ENCODE results near the gene SYNDIG1. TPM values are rescaled to one million over a fixed set of nuclear protein-coding genes. Genes with fewer than 3 reads are reported as not detected.

Gene SYNDIG1
- total and polyA plus RNA-seq, 2 donors (not counting 1 experiment from before 2014, with no cell fraction given) = not detected

DNA sequence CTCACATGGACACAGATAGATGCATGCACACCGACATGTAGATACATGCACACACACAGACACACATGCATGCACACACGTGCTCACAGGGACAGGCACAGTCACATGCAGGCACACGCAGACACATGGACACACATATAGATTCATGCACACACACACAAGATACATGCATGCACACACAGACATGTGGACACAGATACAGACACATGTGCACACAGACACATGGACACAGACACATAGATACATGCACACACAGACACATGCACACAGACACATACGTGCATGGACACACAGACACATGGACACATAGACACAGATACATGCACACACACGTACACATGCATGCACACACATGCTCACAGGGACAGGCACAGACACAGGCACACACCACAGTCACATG lies 19.8 kb downstream of the SYNDIG1 start:
- H3K27me3 ChIP-seq (replicated peaks in 1 of 4; ENCODE audit: control extremely low read depth in 1 of 4, control insufficient read depth in 3 of 4, insufficient read depth in 4 of 4, low read length in 3 of 4) = no peaks in the 10 kb centered on the region
- intact Hi-C loops (cut with micrococcal nuclease) = no loop called here
- H3K4me1 ChIP-seq (ENCODE audit: control insufficient read depth in 2 of 2, insufficient read depth in 2 of 2, low read length in 2 of 2) = no peaks in the 10 kb centered on the region
- Mint-ChIP-seq H3K27ac (no peak overlapping the region), H3K9me3 (ENCODE audit: insufficient read depth) (no peaks in the 10 kb centered on the region), H3K4me3 (no peak overlapping the region), H3K27me3 (no peaks in the 10 kb centered on the region), H3K4me1 (no peaks in the 10 kb centered on the region)
- H3K36me3 ChIP-seq (replicated peaks in 1 of 2; ENCODE audit: control extremely low read depth in 1 of 2, control insufficient read depth in 1 of 2, extremely low read depth in 1 of 2, insufficient read depth in 2 of 2, low read length in 1 of 2) = no peaks in the 10 kb centered on the region
- WGBS (ENCODE audit: insufficient coverage) = 87% methylated on average over 5 of the region's 5 CpGs
- ATAC-seq (ENCODE audit: low read depth) (no peak), DNase-seq (no peak)
- TF ChIP-seq EZH2 (IDR thresholded peaks at IDR 0.05; ENCODE audit: borderline replicate concordance, insufficient read depth, low read depth, low read length, poor library complexity, severe bottlenecking) = no peak
- TF ChIP-seq, protein P1, sequence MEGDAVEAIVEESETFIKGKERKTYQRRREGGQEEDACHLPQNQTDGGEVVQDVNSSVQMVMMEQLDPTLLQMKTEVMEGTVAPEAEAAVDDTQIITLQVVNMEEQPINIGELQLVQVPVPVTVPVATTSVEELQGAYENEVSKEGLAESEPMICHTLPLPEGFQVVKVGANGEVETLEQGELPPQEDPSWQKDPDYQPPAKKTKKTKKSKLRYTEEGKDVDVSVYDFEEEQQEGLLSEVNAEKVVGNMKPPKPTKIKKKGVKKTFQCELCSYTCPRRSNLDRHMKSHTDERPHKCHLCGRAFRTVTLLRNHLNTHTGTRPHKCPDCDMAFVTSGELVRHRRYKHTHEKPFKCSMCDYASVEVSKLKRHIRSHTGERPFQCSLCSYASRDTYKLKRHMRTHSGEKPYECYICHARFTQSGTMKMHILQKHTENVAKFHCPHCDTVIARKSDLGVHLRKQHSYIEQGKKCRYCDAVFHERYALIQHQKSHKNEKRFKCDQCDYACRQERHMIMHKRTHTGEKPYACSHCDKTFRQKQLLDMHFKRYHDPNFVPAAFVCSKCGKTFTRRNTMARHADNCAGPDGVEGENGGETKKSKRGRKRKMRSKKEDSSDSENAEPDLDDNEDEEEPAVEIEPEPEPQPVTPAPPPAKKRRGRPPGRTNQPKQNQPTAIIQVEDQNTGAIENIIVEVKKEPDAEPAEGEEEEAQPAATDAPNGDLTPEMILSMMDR (IDR thresholded peaks at IDR 0.05) = no peak
- peaks cover 0 to 4% (median 0%) of the 10 kb centered on the region in 3 donors for H3K9me3 ChIP-seq (ENCODE audit: control extremely low read depth in 1 of 3, control insufficient read depth in 2 of 3, insufficient read depth in 1 of 3, low read length in 2 of 3)
- H3K27ac ChIP-seq (ENCODE audit: low read length in 2 of 2) = no peak overlapping the region
- no peak overlapping the region for H2AFZ ChIP-seq (ENCODE audit: insufficient read depth, low read depth, low read length, poor library complexity, severe bottlenecking)
- POLR2A ChIA-PET = no interaction called here
- no peak overlapping the region for H3K4me2 ChIP-seq (replicated peaks; ENCODE audit: low read depth, low read length, poor library complexity, severe bottlenecking)
- no peaks in the 10 kb centered on the region for H3K79me2 ChIP-seq (ENCODE audit: control insufficient read depth, insufficient read depth, low read length)
- H4K20me1 ChIP-seq (ENCODE audit: control insufficient read depth, insufficient read depth, low read length, poor library complexity, severe bottlenecking) = no peaks in the 10 kb centered on the region
- H3K4me3 ChIP-seq (ENCODE audit: control extremely low read depth in 1 of 5, extremely low read depth in 1 of 5, insufficient read depth in 1 of 5, low read depth in 2 of 5, low read length in 4 of 5) = no peak overlapping the region
- CTCF ChIA-PET = no interaction called here
- no peak overlapping the region for H3K9ac ChIP-seq (ENCODE audit: low read length)

GRCh38 chr20:24489631-24490260 lies 20.3 kb downstream of the SYNDIG1 start:
- H3K4me3 ChIP-seq (ENCODE audit: control extremely low read depth in 1 of 5, extremely low read depth in 1 of 5, insufficient read depth in 1 of 5, low read depth in 2 of 5, low read length in 4 of 5) = no peak overlapping the region
- POLR2A ChIA-PET = no interaction called here
- 94% methylated on average over 6 of the region's 9 CpGs for WGBS (ENCODE audit: insufficient coverage)
- no peak for DNase-seq
- Mint-ChIP-seq H3K27me3 (no peaks in the 10 kb centered on the region), H3K27ac (no peak overlapping the region), H3K9me3 (ENCODE audit: insufficient read depth) (no peaks in the 10 kb centered on the region), H3K4me1 (no peaks in the 10 kb centered on the region), H3K4me3 (no peak overlapping the region)
- no peak for ATAC-seq (ENCODE audit: low read depth)
- H3K9me3 ChIP-seq (ENCODE audit: control extremely low read depth in 1 of 3, control insufficient read depth in 2 of 3, insufficient read depth in 1 of 3, low read length in 2 of 3) = peaks cover 0 to 4% (median 0%) of the 10 kb centered on the region in 3 donors
- no peak overlapping the region for H3K9ac ChIP-seq (ENCODE audit: low read length)
- TF ChIP-seq, protein P1 (IDR thresholded peaks at IDR 0.05) = no peak
- no peak for TF ChIP-seq EZH2 (IDR thresholded peaks at IDR 0.05; ENCODE audit: borderline replicate concordance, insufficient read depth, low read depth, low read length, poor library complexity, severe bottlenecking)
- H3K27ac ChIP-seq (ENCODE audit: low read length in 2 of 2) = no peak overlapping the region
- H3K4me1 ChIP-seq (ENCODE audit: control insufficient read depth in 2 of 2, insufficient read depth in 2 of 2, low read length in 2 of 2) = no peaks in the 10 kb centered on the region
- H4K20me1 ChIP-seq (ENCODE audit: control insufficient read depth, insufficient read depth, low read length, poor library complexity, severe bottlenecking) = no peaks in the 10 kb centered on the region
- H3K36me3 ChIP-seq (replicated peaks in 1 of 2; ENCODE audit: control extremely low read depth in 1 of 2, control insufficient read depth in 1 of 2, extremely low read depth in 1 of 2, insufficient read depth in 2 of 2, low read length in 1 of 2) = no peaks in the 10 kb centered on the region
- CTCF ChIA-PET = no interaction called here
- H2AFZ ChIP-seq (ENCODE audit: insufficient read depth, low read depth, low read length, poor library complexity, severe bottlenecking) = no peak overlapping the region
- H3K79me2 ChIP-seq (ENCODE audit: control insufficient read depth, insufficient read depth, low read length) = no peaks in the 10 kb centered on the region
- no peaks in the 10 kb centered on the region for H3K27me3 ChIP-seq (replicated peaks in 1 of 4; ENCODE audit: control extremely low read depth in 1 of 4, control insufficient read depth in 3 of 4, insufficient read depth in 4 of 4, low read length in 3 of 4)
- H3K4me2 ChIP-seq (replicated peaks; ENCODE audit: low read depth, low read length, poor library complexity, severe bottlenecking) = no peak overlapping the region
- intact Hi-C loops (cut with micrococcal nuclease) = no loop called here
